GM21360 (cell line): ENCODE data around the gene MMP20.
"Not testable (repeated sequence)": the region's sequence is repeated elsewhere in the genome, so short reads cannot be mapped to it uniquely, and the experiment has no call there.

Experiments used
- ATAC-seq: cut with Tn5 transposase; IDR thresholded peaks from one replicate; pipeline ENCODE4 v1.9.1; 2021; ENCODE audit warnings: mild to moderate bottlenecking, moderate library complexity; ENCODE audit not compliant: unreplicated experiment

Gene MMP20, protein sequence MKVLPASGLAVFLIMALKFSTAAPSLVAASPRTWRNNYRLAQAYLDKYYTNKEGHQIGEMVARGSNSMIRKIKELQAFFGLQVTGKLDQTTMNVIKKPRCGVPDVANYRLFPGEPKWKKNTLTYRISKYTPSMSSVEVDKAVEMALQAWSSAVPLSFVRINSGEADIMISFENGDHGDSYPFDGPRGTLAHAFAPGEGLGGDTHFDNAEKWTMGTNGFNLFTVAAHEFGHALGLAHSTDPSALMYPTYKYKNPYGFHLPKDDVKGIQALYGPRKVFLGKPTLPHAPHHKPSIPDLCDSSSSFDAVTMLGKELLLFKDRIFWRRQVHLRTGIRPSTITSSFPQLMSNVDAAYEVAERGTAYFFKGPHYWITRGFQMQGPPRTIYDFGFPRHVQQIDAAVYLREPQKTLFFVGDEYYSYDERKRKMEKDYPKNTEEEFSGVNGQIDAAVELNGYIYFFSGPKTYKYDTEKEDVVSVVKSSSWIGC

DNA sequence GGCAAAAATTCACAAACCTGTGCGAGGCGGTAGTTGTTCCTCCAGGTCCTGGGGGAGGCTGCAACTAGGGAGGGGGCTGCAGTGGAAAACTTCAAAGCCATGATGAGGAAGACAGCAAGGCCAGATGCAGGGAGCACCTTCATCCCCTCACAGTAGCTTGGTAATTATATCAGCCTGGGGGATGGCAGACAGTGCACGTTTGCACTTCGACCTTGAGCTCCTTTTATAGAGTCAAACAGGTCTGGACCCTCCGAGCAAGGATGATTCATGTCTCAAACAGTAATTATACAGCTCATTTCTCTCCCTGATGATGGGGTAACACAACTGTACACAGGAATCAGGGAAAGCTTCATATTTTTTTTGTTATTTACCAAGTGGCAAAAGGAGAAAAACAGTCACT lies at the start of gene MMP20:
TSS of gene MMP20 (minus strand) at position 156 of the 400 bp plus-strand sequence. CDS start at position 143, 13 bp downstream.
- no peak for ATAC-seq

- ATAC-seq = peak; percentile 58
These were observed 44.5 kb upstream of the MMP20 start for GRCh38 chr11:102669664-102670063.

DNA sequence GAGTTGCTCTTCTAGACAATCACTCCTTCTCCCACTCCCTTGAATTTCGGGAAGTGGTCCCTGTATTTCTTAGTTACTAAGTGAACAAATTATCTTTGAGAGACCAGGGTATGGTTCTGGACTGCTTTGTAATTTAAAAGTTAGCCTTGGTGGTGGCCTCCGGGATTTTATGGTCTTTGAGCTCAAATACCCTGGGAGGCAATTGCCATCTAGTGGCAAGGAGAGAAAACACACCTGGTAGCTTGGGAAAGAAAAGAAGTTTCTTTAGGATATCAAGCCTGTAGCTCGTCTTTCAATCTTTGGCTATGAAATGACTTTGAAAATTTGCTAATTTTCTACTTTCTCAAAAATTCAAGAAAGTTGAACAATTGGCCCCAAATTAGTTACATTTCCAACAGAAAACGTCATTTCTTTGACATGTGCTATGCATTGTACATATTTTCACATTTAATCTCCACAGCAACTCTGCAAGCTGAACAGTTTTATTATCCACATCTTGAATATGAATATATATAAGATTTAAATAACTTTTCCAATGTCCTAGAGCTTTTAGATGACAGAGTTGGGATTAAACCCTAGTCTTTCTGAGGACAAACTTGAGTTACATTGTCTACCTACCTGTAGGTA lies 41.3 kb upstream of the MMP20 start:
- peak; percentile 66 for ATAC-seq

GRCh38 chr11:102664001-102664752 lies 39.0 kb upstream of the MMP20 start:
- ATAC-seq = no peak

GRCh38 chr11:102662607-102663006 lies 37.5 kb upstream of the MMP20 start:
- no peak for ATAC-seq

DNA sequence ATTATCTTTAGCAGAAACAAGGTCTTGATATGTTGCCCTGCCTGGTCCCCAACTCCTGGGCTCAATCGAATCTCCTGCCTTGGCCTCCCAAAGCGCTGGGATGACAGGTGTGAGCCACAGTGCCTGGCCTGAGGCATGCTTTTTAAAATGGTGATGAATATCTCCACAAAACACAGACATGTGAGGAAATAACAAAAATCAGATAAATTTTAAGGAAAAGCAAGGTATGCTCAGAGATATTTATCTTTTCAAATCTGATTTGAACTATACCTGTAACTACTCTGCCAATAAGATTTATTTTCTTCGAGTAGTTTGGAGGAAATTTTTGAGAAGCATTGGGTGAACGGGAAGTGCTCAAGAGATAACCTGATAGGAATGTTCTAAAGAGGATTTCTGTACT lies 35.9 kb upstream of the MMP20 start:
- ATAC-seq = no peak

DNA sequence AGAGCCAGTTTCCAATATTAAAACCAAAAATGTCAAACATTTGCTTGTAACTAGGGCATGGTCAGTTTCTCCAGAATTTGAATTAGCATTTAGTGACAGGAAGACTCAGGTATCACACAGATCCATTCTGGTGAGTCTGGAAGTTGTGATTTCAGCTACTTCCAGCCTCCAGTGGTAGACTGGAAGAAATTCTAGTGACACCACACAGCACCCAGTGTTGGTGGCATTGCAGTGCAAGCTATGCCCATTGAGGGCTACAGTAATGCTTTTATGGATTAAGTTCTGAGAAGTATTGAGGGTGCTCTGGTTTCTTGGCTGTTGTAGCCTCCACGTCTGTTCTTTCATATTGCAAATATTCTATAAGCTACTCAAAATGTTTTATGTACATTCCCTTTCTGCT lies 31.4 kb upstream of the MMP20 start:
- ATAC-seq = no peak

DNA sequence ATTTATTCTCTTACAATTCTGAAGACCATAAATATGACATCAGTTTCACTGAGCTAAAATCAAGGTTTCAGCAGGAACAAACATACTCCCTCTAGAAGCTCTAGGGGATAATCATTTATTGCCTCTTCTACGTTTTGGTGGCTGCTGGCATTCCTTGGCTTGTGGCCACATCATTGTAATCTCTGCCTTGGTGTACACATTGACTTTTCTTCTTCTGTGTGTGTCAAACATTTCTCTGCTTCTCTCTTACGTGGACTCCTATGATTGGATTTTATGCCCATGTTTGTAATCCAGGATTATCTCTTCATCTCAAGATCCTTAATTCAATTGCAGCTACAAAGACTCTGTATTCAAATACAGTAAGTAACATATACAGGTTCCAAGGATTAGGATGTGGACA lies 30.4 kb upstream of the MMP20 start:
- no peak for ATAC-seq

DNA sequence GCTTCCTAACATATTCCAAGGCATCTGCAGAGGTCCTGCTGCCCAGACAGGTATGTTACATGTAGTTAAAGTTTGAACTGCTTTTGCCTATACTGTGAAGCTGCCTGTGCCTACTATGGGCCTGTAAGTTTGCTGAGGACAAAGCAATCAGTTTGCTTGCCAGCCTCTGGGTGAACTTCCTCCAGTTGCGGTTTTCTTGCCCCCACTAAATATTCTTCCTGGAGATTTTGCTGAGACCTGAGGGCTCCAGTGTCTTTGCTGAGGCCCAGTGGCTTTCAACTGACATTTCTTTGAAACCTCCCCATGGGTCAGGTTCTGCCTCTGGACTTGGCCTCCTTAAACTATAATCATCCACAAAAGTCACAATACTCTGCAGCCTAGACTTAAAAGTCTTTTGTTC lies 29.6 kb upstream of the MMP20 start:
- no peak for ATAC-seq

DNA sequence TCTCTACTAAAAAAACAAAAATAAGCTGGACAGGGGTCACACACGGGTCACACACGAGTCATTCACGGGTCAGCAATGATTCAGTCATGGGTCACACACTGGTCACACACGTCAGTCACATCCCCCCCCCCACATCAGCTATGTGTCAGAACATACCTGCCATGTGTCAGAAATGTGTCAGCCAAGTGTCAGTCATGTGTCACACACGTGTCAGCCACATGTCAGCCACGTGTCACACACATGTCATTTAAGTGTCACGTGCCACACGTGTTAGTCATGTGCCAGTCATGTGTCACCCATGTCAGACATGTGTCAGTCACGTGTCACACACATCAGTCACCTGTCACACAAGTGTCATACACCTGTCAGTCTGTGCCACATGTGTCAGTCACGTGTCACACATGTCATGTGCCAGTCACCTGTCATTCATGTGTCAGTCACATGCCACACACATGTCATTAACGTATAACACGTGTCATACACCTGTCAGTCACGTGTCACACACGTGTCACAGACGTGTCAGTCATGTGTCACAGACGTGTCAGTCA lies 28.7 kb upstream of the MMP20 start:
- no peak for ATAC-seq

GRCh38 chr11:102647430-102647829 lies 22.3 kb upstream of the MMP20 start:
- no peak for ATAC-seq

GRCh38 chr11:102643941-102644340 lies 18.8 kb upstream of the MMP20 start:
- ATAC-seq = no peak

GRCh38 chr11:102640946-102641345 lies 15.8 kb upstream of the MMP20 start:
- ATAC-seq = no peak

DNA sequence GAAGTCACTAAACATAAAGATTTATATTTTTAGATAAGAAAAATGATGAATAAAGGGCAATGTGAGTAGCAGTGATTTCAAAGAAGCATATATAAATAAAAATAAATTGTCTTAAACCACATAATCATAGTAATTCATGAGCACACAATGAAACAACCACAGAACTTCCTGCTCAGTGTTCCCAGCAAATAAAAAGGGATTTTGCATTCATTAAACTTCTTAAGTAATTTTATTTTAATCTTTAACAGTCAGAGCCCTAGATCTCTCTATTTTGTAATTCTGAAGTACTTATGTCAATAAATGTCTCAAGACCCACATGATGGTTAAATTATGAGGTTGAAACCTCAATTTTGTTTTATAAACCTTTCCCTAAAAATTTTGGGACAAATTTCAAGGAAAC lies 14.5 kb upstream of the MMP20 start:
- ATAC-seq = no peak

DNA sequence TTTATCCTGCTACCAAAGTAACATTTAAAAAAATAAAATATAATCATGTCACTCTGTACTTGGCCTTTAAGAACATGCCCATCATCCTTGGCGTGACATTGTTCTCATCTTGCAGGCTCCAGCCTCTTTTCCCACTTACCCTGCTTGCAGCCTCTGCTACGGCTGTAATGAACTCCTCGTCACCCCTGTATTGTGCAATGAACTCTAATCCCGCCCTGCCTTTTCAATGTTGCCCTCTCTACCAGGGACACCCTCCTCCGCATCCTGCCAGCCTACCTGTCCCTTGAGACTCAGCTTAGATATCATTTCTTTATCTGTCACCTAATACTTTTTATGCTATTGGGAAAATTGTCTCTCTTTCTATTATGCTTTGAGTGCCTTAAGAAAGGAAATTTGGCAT lies 12.6 kb upstream of the MMP20 start:
- no peak for ATAC-seq

DNA sequence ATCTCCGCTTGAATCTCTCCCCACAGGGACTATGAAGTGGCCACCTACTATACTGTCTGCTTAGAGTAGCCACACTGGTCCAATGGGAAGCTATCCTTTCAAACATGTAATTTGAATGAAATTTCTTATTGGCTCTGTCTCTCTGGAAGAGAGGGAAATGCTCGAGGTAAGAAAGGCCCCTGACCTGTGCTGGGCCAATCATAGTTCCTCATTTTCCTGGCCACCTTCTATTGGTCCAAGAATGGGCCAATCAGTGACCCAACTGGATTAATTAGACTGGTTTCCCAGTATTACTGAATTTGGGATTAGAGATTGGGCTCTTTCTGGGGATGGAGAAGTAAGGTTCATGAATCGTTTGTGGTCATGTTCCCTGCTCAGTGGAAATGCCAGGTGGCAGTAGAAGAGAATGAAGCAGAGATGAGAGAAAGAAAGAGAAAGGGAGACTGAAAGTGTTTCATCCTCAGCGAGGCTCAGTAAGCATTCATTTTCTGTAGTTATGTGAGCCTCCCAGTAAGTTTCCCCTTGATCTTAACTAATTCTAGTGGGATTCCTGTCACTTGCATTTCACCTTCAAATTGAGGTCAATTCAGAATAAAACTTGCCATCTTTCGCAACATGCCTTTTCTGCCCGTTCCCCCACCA lies 8.4 kb upstream of the MMP20 start:
- no peak for ATAC-seq

DNA sequence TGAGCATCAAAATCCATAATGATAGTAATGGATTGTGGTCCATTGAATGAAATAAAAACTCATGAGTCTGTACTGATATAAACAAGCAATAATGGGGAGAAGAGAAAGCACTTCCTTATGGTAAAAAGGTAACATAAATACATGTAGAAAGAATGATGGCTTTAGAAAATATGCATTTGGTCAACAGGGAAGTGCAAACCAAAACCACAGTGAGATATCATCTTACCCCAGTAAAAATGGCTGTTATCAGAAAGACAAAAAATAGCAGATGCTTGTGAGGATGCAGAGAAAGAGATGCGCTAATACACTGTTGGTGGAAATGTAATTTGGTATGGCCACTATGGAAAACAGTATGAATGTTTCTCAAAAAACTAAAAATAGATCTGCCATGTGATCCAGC lies 6.9 kb upstream of the MMP20 start:
- no peak for ATAC-seq

GRCh38 chr11:102630598-102631448 lies 5.7 kb upstream of the MMP20 start:
- ATAC-seq = no peak

GRCh38 chr11:102629908-102630307 lies 4.8 kb upstream of the MMP20 start:
- ATAC-seq = not testable (repeated sequence)

GRCh38 chr11:102626676-102627075 lies 1.5 kb upstream of the MMP20 start:
- ATAC-seq = no peak
